Measurements from ENCODE around the gene SAPCD1.

DNA sequence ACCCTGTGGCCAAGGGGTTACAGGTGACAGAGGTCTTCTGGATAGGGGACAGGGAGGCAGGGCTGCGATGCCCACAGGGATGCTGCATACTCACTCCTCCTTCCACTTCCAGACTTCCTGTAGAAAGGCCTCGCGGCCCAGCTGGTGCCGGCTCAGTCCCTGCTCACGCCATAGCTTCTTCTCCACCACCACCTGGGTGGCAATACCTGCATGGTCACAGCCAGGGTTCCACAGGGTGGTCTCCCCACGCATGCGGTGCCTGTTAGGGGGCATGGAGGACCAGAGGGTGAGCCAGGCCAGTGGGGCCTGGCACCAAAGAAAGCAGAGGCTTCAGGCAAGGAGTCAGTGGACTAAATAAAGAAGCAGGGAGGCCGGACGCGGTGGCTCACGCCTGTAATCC is 23.0 kb downstream of the SAPCD1 start:
- TF ChIP-seq TEAD4 (IDR thresholded peaks at IDR 0.05; ENCODE audit: borderline replicate concordance, insufficient read depth) (no peak), EP300 (IDR thresholded peaks at IDR 0.05; ENCODE audit: borderline replicate concordance in 1 of 2, low read depth in 1 of 2, low read length in 1 of 2) (no peak), GABPA (IDR thresholded peaks at IDR 0.05; ENCODE audit: low read depth) (no peak), SIN3A (IDR thresholded peaks at IDR 0.05; ENCODE audit: borderline replicate concordance, low read depth, low read length) (no peak), RAD21 (IDR thresholded peaks at IDR 0.05; ENCODE audit: low read length) (no peak), CHD2 (IDR thresholded peaks at IDR 0.05; ENCODE audit: low read length, partially characterized antibody) (no peak)
- TF ChIP-seq, protein P1, sequence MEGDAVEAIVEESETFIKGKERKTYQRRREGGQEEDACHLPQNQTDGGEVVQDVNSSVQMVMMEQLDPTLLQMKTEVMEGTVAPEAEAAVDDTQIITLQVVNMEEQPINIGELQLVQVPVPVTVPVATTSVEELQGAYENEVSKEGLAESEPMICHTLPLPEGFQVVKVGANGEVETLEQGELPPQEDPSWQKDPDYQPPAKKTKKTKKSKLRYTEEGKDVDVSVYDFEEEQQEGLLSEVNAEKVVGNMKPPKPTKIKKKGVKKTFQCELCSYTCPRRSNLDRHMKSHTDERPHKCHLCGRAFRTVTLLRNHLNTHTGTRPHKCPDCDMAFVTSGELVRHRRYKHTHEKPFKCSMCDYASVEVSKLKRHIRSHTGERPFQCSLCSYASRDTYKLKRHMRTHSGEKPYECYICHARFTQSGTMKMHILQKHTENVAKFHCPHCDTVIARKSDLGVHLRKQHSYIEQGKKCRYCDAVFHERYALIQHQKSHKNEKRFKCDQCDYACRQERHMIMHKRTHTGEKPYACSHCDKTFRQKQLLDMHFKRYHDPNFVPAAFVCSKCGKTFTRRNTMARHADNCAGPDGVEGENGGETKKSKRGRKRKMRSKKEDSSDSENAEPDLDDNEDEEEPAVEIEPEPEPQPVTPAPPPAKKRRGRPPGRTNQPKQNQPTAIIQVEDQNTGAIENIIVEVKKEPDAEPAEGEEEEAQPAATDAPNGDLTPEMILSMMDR (IDR thresholded peaks at IDR 0.05): no peak
- TF ChIP-seq, protein P2, sequence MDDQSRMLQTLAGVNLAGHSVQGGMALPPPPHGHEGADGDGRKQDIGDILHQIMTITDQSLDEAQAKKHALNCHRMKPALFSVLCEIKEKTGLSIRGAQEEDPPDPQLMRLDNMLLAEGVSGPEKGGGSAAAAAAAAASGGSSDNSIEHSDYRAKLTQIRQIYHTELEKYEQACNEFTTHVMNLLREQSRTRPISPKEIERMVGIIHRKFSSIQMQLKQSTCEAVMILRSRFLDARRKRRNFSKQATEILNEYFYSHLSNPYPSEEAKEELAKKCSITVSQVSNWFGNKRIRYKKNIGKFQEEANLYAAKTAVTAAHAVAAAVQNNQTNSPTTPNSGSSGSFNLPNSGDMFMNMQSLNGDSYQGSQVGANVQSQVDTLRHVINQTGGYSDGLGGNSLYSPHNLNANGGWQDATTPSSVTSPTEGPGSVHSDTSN (IDR thresholded peaks at IDR 0.05): no peak
